Astrocyte of the cerebellum (primary cell): ENCODE data around the gene SHLD1.

Source experiments
- DNase-seq: peaks from one replicate; pipeline ENCODE4 v3.0.0-alpha.2; 2011; ENCODE audit warnings: low read depth
- H3K4me3 ChIP-seq: 2 replicates; pipeline ENCODE4 v1.5.1; 2011; ENCODE audit warnings: mild to moderate bottlenecking, low read depth, low read length, moderate library complexity
- CTCF ChIP-seq: IDR thresholded peaks from 2 replicates; pipeline ENCODE4 v1.5.1; 2012; ENCODE audit warnings: low read length, low read depth, moderate library complexity, mild to moderate bottlenecking; ENCODE audit errors: missing control alignments
- in situ Hi-C: cut with HindIII; loops from 2 replicates; pipeline ENCODE4 v1.10.0; 2017; ENCODE audit warnings: low sequenced_read_pairs

Gene SHLD1

GRCh38 chr20:5910186-5910585 is 160.0 kb downstream of the SHLD1 start:
- in situ Hi-C loops = no loop called here
- TF ChIP-seq CTCF = no peak
- no peak overlapping the region for H3K4me3 ChIP-seq
- no peak for DNase-seq

DNA sequence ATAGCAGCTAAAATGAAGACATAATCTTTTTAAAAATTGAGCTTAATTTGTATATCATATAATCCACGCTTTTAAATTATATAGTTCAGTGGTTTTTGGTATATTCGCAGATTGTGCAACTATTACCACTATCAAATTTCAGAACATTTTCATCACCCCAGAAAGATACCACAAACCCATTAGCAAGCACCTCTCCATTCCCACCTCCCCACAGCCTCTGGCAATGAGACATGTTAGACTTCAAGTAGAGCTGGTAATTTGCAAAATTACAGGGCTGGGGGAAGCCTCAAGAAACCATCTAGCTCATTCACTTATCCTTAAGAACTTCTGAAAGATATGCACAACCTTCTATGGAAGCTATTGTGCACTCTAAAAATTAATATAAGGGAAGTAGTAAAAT is 163.0 kb downstream of the SHLD1 start:
- in situ Hi-C loops = no loop called here

More for the DNA sequence above, 163.0 kb downstream of the SHLD1 start:
- no peak for TF ChIP-seq CTCF
- H3K4me3 ChIP-seq = no peak overlapping the region
- no peak for DNase-seq
